PC-9 (cell line): ENCODE data around the gene HSD17B8. TPM values are rescaled to one million over a fixed set of nuclear protein-coding genes. Genes with fewer than 3 reads are reported as not detected.

Source experiments
- BruUV-seq: library from RNA; stranded (reverse); fragments of 400-500 nt; replicated peaks from 2 replicates; lab custom pipeline; 2021; lab: Mats Ljungman, UMichigan
- CTCF ChIA-PET: fragments of 300-600 bp; sonication (Branson Sonifier 250); formaldehyde crosslinking; loops from one replicate; lab custom pipeline; 2022; ENCODE audit warnings: antibody characterized with exemption; lab: Charles Lee
- POLR2A ChIA-PET: fragments of 300-600 bp; sonication (Branson Sonifier 250); formaldehyde crosslinking; loops from one replicate; lab custom pipeline; 2022; ENCODE audit warnings: antibody characterized with exemption; ENCODE audit not compliant: unreplicated experiment; lab: Charles Lee
- DNase-seq, 2 experiments: peaks; one replicate each; pipeline versions ENCODE4 v3.0.0 to v3.0.0-alpha.2; 2015 to 2022; ENCODE audit warnings: mixed read lengths in 1 of 2
- H2AFZ ChIP-seq: fragments of 200-600 bp; sonication (generic); 2 replicates; pipeline ENCODE4 v1.8.1; 2017; ENCODE audit warnings: antibody characterized with exemption
- H3F3A ChIP-seq: fragments of 200-600 bp; sonication (generic); 2 replicates; pipeline ENCODE4 v1.8.1; 2017; ENCODE audit warnings: antibody characterized with exemption, mild to moderate bottlenecking, low read depth; ENCODE audit not compliant: insufficient read depth
- H3K27ac ChIP-seq: fragments of 200-600 bp; sonication (generic); 2 replicates; pipeline ENCODE4 v1.6.1; 2016; ENCODE audit warnings: mixed run types
- H3K27me3 ChIP-seq: fragments of 200-600 bp; sonication (generic); 2 replicates; pipeline ENCODE4 v1.6.1; 2016; ENCODE audit warnings: low read depth, mixed run types; ENCODE audit not compliant: insufficient read depth
- H3K36me3 ChIP-seq: fragments of 200-600 bp; sonication (generic); 2 replicates; pipeline ENCODE4 v1.6.1; 2016; ENCODE audit warnings: low read depth, mixed run types
- H3K4me1 ChIP-seq: fragments of 200-600 bp; sonication (generic); replicated peaks from 2 replicates; pipeline ENCODE4 v1.6.1; 2016; ENCODE audit warnings: mixed run types; ENCODE audit not compliant: insufficient read depth
- H3K4me2 ChIP-seq: fragments of 200-600 bp; sonication (generic); 2 replicates; pipeline ENCODE4 v1.6.1; 2017; ENCODE audit warnings: mixed run types
- H3K4me3 ChIP-seq: fragments of 200-600 bp; sonication (generic); 2 replicates; pipeline ENCODE4 v1.6.1; 2016; ENCODE audit warnings: mixed run types
- H3K79me2 ChIP-seq: fragments of 200-600 bp; sonication (generic); 2 replicates; pipeline ENCODE4 v1.6.1; 2017; ENCODE audit warnings: low read depth, mixed run types
- H3K9me2 ChIP-seq: fragments of 200-600 bp; sonication (generic); 2 replicates; pipeline ENCODE4 v1.8.1; 2017; ENCODE audit warnings: mild to moderate bottlenecking; ENCODE audit not compliant: insufficient read depth
- H3K9me3 ChIP-seq: fragments of 200-600 bp; sonication (generic); 2 replicates; pipeline ENCODE4 v1.8.1; 2016; ENCODE audit warnings: low read depth; ENCODE audit not compliant: insufficient read depth
- H4K20me1 ChIP-seq: fragments of 200-600 bp; sonication (generic); 2 replicates; pipeline ENCODE4 v1.8.1; 2017; ENCODE audit not compliant: insufficient read depth
- CTCF ChIP-seq: fragments of 200-600 bp; sonication (generic); conservative IDR thresholded peaks from 2 replicates; pipeline ENCODE4 v1.6.1; 2017; ENCODE audit warnings: mixed run types, antibody characterized with exemption, mild to moderate bottlenecking, moderate library complexity
- EZH2 ChIP-seq: fragments of 200-600 bp; sonication (generic); IDR thresholded peaks from 2 replicates; pipeline ENCODE4 v1.8.0; 2017; ENCODE audit warnings: antibody characterized with exemption, low read depth
- intact Hi-C: fragments of 100-400 bp; cut with micrococcal nuclease; formaldehyde crosslinking; loops from one replicate; pipeline ENCODE4 v1.10.0; 2022; ENCODE audit not compliant: unreplicated experiment
- total RNA-seq: library from RNA; stranded (reverse); gene quantifications from 2 replicates; pipeline ENCODE4 v1.2.3, GENCODE V29; 2021

HSD17B8 gene
- total RNA-seq, 1 experiment from 2014 or later, result 16.4 TPM

GRCh38 chr6:33185654-33186187, 18.7 kb upstream of the HSD17B8 start:
- Histone ChIP-seq H2AFZ (no peak overlapping the region), H3K9me3 (no peaks in the 10 kb centered on the region), H3K9me2 (no peaks in the 10 kb centered on the region), H3K4me2 (no peak overlapping the region), H3K27me3 (0 out of 2 replicates have a peak, but pooled peaks cover 4% of the 10 kb centered on the region), H3F3A (no peaks in the 10 kb centered on the region), H3K79me2 (no peaks in the 10 kb centered on the region), H3K4me1 (no peaks in the 10 kb centered on the region), H3K27ac (no peak overlapping the region), H3K36me3 (no peaks in the 10 kb centered on the region), H3K4me3 (no peak overlapping the region), H4K20me1 (no peaks in the 10 kb centered on the region)
- ChIA-PET CTCF (no interaction called here), POLR2A (no interaction called here)
- no TSS peak for BruUV-seq
- DNase-seq, result no peak
- TF ChIP-seq CTCF (no peak), EZH2 (no peak)
- intact Hi-C loops, result no loop called here

- Histone ChIP-seq H3K4me2 (no peak overlapping the region), H4K20me1 (no peaks in the 10 kb centered on the region), H3K9me2 (no peaks in the 10 kb centered on the region), H3K9me3 (no peaks in the 10 kb centered on the region), H3K36me3 (no peaks in the 10 kb centered on the region), H3K27ac (no peak overlapping the region), H3K79me2 (no peaks in the 10 kb centered on the region), H3F3A (no peaks in the 10 kb centered on the region), H3K4me1 (no peaks in the 10 kb centered on the region), H3K27me3 (0 out of 2 replicates have a peak, but pooled peaks cover 4% of the 10 kb centered on the region), H2AFZ (no peak overlapping the region), H3K4me3 (no peak overlapping the region)
- ChIA-PET CTCF (no interaction called here), POLR2A (no interaction called here)
- no TSS peak for BruUV-seq
- TF ChIP-seq EZH2, result no peak
- no peak for TF ChIP-seq CTCF
- intact Hi-C loops, result no loop called here
- DNase-seq, result no peak
Observed at GRCh38 chr6:33187809-33188208, 16.6 kb upstream of the HSD17B8 start.

- TF ChIP-seq EZH2 (no peak), CTCF (no peak)
- Histone ChIP-seq H3K9me2 (no peaks in the 10 kb centered on the region), H3K4me2 (no peak overlapping the region), H3K27me3 (0 out of 2 replicates have a peak, but pooled peaks cover 4% of the 10 kb centered on the region), H3K9me3 (no peaks in the 10 kb centered on the region), H3K79me2 (no peaks in the 10 kb centered on the region), H3F3A (peaks cover 4% of the 10 kb centered on the region; the same call in 1 of the 2 replicates), H3K4me3 (no peak overlapping the region), H3K27ac (no peak overlapping the region), H4K20me1 (no peaks in the 10 kb centered on the region), H2AFZ (no peak overlapping the region), H3K4me1 (no peaks in the 10 kb centered on the region), H3K36me3 (no peaks in the 10 kb centered on the region)
- ChIA-PET POLR2A (no interaction called here), CTCF (no interaction called here)
- no TSS peak for BruUV-seq
- DNase-seq, result no peak
- intact Hi-C loops, result no loop called here
Observed at GRCh38 chr6:33189164-33189563, 15.3 kb upstream of the HSD17B8 start.
